Measurements from ENCODE around the gene FAM149A.

- no peak for TF ChIP-seq CTCF (IDR thresholded peaks at IDR 0.05)
- TF ChIP-seq POLR2A (IDR thresholded peaks at IDR 0.05) = no peak
Measured at GRCh38 chr4:186190581-186191199, 86.2 kb downstream of the FAM149A start.

Data from testis (tissue), 2 donors.